Ishikawa (cell line): ENCODE measurements around the gene DESI1.

Experiments
- CEBPB ChIP-seq: IDR thresholded peaks from 2 replicates; pipeline ENCODE4 v1.6.1; 2012
- CREB1 ChIP-seq: IDR thresholded peaks from 2 replicates; pipeline ENCODE4 v1.6.1; 2012; ENCODE audit warnings: low read depth
- EGR1 ChIP-seq: IDR thresholded peaks from 2 replicates; pipeline ENCODE4 v1.6.1; 2012
- EP300 ChIP-seq: IDR thresholded peaks from 2 replicates; pipeline ENCODE4 v1.6.1; 2012; ENCODE audit warnings: borderline replicate concordance
- FOXM1 ChIP-seq: IDR thresholded peaks from 2 replicates; pipeline ENCODE4 v1.6.1; 2012; ENCODE audit warnings: low read depth, borderline replicate concordance
- NFIC ChIP-seq: IDR thresholded peaks from 2 replicates; pipeline ENCODE4 v1.6.1; 2012
- RAD21 ChIP-seq: IDR thresholded peaks from 2 replicates; pipeline ENCODE4 v1.6.1; 2012; ENCODE audit warnings: low read depth
- REST ChIP-seq: IDR thresholded peaks from 2 replicates; pipeline ENCODE4 v1.6.1; 2012; ENCODE audit warnings: low read depth, mild to moderate bottlenecking
- TAF1 ChIP-seq: IDR thresholded peaks from 2 replicates; pipeline ENCODE4 v1.6.1; 2012; ENCODE audit warnings: low read depth, mild to moderate bottlenecking
- TCF12 ChIP-seq: IDR thresholded peaks from 2 replicates; pipeline ENCODE4 v1.6.1; 2012; ENCODE audit warnings: low read depth
- USF1 ChIP-seq: IDR thresholded peaks from 2 replicates; pipeline ENCODE4 v1.6.1; 2012
- YY1 ChIP-seq: IDR thresholded peaks from 2 replicates; pipeline ENCODE4 v1.6.1; 2012; ENCODE audit warnings: low read depth
- ZBTB7A ChIP-seq: IDR thresholded peaks from 2 replicates; pipeline ENCODE4 v1.6.1; 2012; ENCODE audit warnings: low read depth
- TF ChIP-seq, protein P1 (sequence below): IDR thresholded peaks from 2 replicates; pipeline ENCODE4 v1.6.1; 2012

- TF ChIP-seq YY1 (no peak), REST (no peak), FOXM1 (no peak), EP300 (no peak), CEBPB (no peak), CREB1 (no peak), EGR1 (no peak), NFIC (no peak), RAD21 (no peak), ZBTB7A (no peak), TCF12 (no peak), TAF1 (no peak), USF1 (no peak)
- TF ChIP-seq, protein P1, sequence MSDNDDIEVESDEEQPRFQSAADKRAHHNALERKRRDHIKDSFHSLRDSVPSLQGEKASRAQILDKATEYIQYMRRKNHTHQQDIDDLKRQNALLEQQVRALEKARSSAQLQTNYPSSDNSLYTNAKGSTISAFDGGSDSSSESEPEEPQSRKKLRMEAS = no peak
These were observed 21.8 kb downstream of the DESI1 start for GRCh38 chr22:41598891-41599635.
